CD4-positive, alpha-beta T cell treated with Interleukin-15 for 4 hours (primary cell): Measurements from ENCODE around the gene ABI3.
A peak's percentile ranks its signal among the peaks of the same experiment; 100 is the strongest.
"Not testable (repeated sequence)": the region's sequence is repeated elsewhere in the genome, so short reads cannot be mapped to it uniquely, and the experiment has no call there.

Experiments used
- DNase-seq: peaks from one replicate; pipeline ENCODE4 v3.0.0-alpha.2; 2020; ENCODE audit warnings: low spot score

ABI3 gene

GRCh38 chr17:49210158-49211029 lies at the start of gene ABI3, which contains the start of gene GNGT2:
Gene ABI3, plus strand, starts transcription at chr17:49210707. Its CDS starts 18 bp downstream, at chr17:49210725.
Gene GNGT2, minus strand, starts transcription at chr17:49210574. Its CDS starts 3,152 bp downstream, at chr17:49207422.
- peak; percentile 63 for DNase-seq

- no peak for DNase-seq
Measured at GRCh38 chr17:49162866-49163265, 47.6 kb upstream of the ABI3 start.

GRCh38 chr17:49165143-49165542 lies 45.4 kb upstream of the ABI3 start:
- DNase-seq, result no peak

- DNase-seq, result no peak
Measured at GRCh38 chr17:49168706-49169105, 41.8 kb upstream of the ABI3 start.

- DNase-seq, result no peak
Measured at GRCh38 chr17:49170216-49170615, 40.3 kb upstream of the ABI3 start.

GRCh38 chr17:49170711-49171110 lies 39.8 kb upstream of the ABI3 start:
- DNase-seq, result not testable (repeated sequence)

GRCh38 chr17:49175978-49176377 lies 34.5 kb upstream of the ABI3 start:
- DNase-seq, result not testable (repeated sequence)

GRCh38 chr17:49180303-49180702 lies 30.2 kb upstream of the ABI3 start:
- peak; percentile 60 for DNase-seq

- DNase-seq, result no peak
Measured at GRCh38 chr17:49180998-49181635, 29.4 kb upstream of the ABI3 start.

- no peak for DNase-seq
Measured at GRCh38 chr17:49183341-49183740, 27.2 kb upstream of the ABI3 start.

GRCh38 chr17:49183801-49184200 lies 26.7 kb upstream of the ABI3 start:
- no peak for DNase-seq

GRCh38 chr17:49184522-49184921 lies 26.0 kb upstream of the ABI3 start:
- not testable (repeated sequence) for DNase-seq

GRCh38 chr17:49185381-49185780 lies 25.1 kb upstream of the ABI3 start:
- DNase-seq, result not testable (repeated sequence)

GRCh38 chr17:49187301-49187700 lies 23.2 kb upstream of the ABI3 start:
- DNase-seq, result no peak

- no peak for DNase-seq
Measured at GRCh38 chr17:49190932-49191331, 19.6 kb upstream of the ABI3 start.

GRCh38 chr17:49191409-49191916 lies 19.0 kb upstream of the ABI3 start:
- DNase-seq, result no peak

- DNase-seq, result peak; percentile 92
Measured at GRCh38 chr17:49191917-49192741, 18.4 kb upstream of the ABI3 start.

- DNase-seq, result no peak
Measured at GRCh38 chr17:49193513-49194296, 16.8 kb upstream of the ABI3 start.

GRCh38 chr17:49194297-49194607 lies 16.3 kb upstream of the ABI3 start:
- DNase-seq, result no peak

- DNase-seq, result no peak
Measured at GRCh38 chr17:49195751-49196150, 14.8 kb upstream of the ABI3 start.

- DNase-seq, result no peak
Measured at GRCh38 chr17:49196520-49196919, 14.0 kb upstream of the ABI3 start.
